Measurements from ENCODE around the gene ARFGAP2.

GRCh38 chr11:47152126-47152952, 24.3 kb downstream of the ARFGAP2 start:
- TF ChIP-seq POLR2A (IDR thresholded peaks at IDR 0.05) (no peak), EP300 (IDR thresholded peaks at IDR 0.05) (no peak)
